ENCODE measurements around the gene OR7A5. TPM values are rescaled to one million over a fixed set of nuclear protein-coding genes. Genes with fewer than 3 reads are reported as not detected.
"Not testable (repeated sequence)": the region's sequence is repeated elsewhere in the genome, so short reads cannot be mapped to it uniquely, and the experiment has no call there.

The OR7A5 gene
- total RNA-seq, 1 experiment from 2014 or later, result not detected

DNA sequence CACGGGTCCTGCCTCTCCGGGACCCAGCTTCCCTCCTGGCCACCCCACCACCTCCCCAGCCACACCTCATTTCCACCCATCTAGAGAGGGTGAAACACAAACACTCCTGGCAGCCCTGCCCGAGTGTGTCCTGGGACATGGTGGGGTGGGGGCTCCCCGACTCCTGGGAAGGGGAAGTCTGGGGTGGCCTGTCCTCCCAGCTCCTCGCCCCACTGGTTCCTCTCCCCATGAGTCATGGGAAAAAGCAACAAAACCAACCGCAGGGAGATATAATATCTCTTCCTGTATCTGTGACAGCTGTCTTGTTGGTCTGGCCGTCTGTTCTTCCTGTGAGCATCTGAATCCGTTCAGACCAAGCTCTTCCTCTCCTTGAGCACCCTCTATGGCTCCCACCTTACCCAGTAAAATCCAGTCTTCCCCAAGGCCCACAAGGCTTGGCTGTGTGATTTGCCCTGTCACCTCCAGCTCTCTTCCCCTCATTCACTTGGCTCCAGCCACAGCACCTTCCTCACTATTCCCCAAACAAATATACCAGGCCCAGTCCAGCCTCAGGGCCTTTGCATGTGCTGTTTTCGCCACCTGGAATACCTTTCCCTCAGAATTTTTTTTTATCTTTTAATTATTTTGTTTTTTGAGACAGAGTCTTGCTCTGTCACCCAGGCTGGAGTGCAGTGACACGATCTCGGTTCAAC, 49.7 kb downstream of the OR7A5 start:
- peak; percentile 76 for DNase-seq (ENCODE audit: low spot score)

DNA sequence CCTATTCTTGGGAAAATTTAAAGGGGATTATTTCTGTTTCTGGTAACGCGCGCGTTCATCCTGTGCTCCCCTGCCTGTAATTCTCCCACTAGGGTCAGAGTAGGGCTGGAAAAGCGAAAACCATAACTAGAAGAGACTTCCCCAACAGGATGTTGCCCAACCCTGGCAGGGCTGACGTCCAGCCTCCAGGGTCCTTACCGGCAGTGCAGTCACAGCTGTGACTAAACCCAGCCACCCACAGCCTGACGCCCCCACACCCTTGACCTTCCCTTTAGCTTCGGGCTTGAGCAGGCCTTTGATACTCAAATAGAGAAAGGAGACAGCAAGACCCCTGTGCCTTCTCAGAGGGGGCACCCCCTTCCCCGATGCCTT, 50.3 kb downstream of the OR7A5 start:
- DNase-seq (ENCODE audit: low spot score), result peak; percentile 80

DNA sequence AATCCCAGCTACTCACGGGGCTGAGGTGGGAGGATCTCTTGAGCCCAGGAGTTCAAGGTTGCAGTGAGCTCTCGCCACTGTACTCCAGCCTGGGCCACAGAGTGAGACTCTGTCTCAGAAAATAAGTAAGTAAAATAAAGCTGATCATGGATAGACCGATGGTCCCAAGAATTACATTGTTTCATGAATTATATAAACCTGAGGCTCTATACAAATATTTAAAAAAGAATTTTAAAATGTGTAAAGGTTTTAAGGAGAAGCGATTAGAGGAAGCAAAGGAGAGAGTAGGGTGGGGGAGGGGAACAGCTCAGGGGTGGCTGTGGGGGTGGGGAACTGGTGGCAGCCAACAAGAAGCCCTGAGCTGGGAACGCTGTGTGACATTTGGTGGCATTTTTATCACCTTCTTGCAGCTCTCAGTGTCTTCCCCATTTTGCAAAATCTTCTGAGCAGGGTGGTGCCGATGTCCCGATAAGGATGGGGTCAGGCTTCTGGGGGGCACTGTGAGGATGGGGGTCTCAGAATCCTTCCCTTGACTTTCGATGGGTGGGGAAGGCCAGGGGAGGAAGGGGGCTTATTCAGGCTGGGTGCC, 51.5 kb downstream of the OR7A5 start:
- not testable (repeated sequence) for DNase-seq (ENCODE audit: low spot score)

DNA sequence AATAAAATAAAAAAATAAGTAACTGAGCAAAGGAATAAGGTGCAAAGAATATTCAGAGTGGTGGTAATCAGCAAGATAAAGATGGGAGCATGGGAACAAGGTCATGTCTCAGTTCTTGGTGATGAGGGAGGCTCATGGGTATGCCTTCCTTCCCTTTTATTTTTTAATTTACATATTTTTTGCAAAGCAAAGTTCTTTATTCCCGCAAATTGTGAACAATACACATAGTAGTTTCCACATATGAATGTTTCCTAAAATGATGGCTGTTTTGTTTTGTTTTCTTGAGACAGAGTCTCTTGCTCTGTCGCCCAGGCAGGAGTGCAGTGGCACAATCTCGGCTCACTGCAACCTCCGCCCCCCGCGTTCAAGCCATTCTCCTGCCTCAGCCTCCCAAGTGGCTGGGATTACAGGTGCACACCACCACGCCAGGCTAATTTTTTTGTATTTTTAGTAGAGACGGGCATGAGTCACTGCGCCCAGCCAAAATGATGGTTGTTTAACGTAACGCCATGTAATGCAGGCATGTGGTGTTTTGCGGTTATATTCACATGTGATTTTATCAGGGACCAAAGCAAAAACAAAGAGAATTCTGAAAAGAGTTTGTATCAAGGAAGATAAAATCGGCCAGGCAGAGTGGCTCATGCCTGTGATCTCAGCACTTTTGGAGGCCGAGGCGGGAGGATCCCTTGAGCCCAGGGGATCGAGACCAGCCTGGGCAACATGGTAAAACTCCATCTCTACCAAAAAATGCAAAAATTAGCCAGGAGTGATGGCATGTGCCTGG, 52.2 kb downstream of the OR7A5 start:
- peak; percentile 76 for DNase-seq (ENCODE audit: low spot score)

DNA sequence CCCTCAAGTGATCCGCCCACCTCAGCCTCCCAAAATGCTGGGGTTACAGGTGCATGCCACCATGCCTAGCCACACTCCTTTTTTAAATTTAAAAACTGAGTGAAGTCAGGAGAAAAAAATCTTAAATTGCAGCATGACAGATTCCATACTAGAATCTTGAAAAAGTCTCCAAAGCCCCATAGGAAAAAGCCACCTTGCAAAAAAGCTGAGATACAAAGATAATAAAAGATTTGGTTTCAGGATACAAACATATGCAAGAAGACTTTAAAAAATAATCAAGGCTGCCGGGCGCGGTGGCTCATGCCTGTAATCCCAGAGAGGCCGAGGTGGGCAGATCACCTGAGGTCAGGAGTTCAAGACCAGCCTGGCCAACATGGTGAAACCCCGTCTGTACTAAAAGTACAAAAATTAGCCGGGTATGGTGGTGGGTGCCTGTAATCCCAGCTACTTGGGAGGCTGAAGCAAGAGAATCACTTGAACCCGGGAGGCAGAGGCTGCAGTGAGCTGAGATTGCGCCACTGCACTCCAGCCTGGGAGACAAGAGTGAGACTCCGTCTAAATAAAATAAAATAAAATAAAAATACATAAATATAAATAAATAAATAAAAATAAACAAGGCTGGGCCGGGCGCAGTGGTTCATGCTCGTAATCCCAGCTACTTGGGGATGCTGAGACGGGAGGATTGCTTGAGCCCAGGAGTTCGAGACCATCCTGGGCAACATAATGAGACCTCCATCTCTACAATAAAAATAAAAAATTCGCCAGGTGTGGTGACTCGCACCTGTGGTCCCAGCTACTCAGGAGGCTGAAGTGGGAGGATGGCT, 53.1 kb downstream of the OR7A5 start:
- DNase-seq (ENCODE audit: low spot score), result not testable (repeated sequence)

DNA sequence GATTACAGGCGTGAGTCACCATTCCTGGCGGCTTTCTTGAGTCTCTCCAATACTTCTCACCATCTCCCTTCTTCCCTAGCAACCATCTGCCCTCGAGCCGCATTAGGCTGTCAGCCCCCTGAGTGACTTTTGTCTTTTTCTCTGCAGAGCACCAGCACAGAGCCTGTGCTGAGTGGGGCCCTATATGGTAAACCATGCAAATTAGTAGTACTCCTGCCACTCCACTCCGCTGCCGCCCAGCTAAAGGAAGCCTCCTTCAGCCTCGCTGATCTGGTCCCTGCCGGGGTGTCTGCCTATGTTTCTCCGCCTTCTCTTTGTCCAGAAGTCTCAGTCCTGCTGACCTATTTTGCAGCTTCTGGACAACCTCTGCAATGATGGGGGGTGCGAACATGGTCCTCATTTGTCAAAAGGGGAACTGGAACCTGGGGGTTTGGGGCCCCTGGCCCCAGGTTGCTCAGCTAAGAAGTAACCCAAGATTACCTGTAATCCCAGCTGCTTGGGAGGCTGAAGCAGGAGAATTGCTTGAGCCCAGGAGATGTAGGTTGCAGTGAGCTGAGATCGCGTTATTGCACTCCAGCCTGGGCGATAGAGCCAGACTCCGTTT, 54.3 kb downstream of the OR7A5 start:
- not testable (repeated sequence) for DNase-seq (ENCODE audit: low spot score)

DNA sequence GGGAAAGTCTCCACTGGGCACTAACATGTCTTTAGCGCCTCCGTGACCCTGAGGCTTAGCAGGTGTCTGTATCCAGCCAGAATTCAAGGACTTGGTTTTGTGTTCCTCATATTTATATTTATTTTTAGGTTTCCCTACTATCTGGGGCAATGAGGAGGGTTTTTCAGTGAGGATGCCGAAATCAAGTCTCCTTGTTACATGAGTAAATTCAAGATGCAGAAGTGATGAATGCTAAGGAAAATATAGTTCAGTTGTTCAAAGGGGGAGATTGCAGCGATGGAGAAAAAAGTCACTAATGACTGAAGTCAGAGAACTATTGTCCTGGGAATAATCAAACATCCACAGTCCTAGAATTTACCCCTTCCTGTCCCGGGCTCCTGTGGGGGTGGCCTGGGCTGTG, 55.8 kb downstream of the OR7A5 start:
- DNase-seq (ENCODE audit: low spot score), result no peak

DNA sequence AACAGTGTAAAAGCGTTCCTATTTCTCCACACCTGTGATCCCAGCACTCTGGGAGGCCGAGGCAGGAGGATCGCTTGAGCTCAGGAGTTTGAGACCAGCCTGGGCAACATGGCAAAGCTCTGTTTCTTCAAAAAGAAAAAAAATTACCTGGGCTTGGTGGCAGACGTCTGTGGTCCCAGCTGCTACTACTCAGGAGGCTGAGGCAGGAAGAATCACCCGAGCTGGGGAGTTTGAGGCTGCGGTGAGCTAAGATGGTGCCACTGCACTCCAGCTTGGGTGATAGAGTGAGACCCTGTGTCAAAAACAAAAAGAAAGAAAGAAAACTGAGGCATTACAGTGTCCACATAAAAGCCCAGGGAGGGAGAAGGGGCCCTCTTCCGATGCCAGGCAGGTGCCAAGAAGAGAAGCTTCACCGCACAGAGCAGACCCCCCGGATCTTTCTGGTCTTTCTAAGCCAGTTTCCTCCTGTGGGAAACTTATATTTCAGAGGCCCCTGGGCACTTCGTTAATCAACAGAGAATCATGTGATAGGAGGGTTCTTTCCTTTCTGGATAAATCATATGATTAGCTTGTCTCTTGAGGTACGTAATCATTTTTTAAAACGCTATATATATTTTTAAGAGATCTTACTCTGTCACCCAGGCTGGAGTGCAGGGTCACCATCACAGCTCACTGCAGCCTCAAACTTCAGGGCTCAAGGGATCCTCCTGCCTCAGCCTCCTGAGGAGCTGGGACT, 56.7 kb downstream of the OR7A5 start, which contains the start of gene ADGRE2:
ADGRE2 (minus strand) TSS at position 451 of the 736 bp plus-strand sequence. CDS start 1,804 bp downstream, outside the sequence.
- DNase-seq (ENCODE audit: low spot score), result not testable (repeated sequence)

DNA sequence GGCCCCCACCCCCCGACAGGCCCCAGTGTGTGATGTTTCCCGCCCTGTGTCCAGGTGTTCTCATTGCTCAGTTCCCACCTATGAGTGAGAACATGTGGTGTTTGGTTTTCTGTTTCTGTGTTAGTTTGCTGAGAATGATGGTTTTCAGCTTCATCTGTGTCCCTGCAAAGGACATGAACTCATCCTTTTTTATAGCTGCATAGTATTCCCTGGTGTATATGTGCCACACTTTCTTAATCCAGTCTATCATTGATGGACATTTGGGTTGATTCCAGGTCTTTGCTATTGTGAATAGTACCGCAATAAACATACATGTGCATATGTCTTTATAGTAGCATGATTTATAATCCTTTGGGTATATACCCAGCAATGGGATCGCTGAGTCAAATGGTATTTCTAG, 57.3 kb downstream of the OR7A5 start:
- not testable (repeated sequence) for DNase-seq (ENCODE audit: low spot score)

Other genes with a start within 250 kb of the OR7A5 start
- gene ADGRE3, start 160.3 kb downstream of the OR7A5 start, total RNA-seq (2014; rRNA removed; shearing (Covaris generic)), result not detected in 2 replicates
- gene ZNF333, start 145.1 kb downstream of the OR7A5 start, total RNA-seq (2014; rRNA removed; shearing (Covaris generic)), result 1.9 and 8.5 TPM in 2 replicates
- gene ADGRE2, start 56.6 kb downstream of the OR7A5 start, total RNA-seq (2014; rRNA removed; shearing (Covaris generic)), result 0.12 and 0.76 TPM in 2 replicates
- not detected in 2 replicates for gene OR7C1, start within 50 bp of the OR7A5 start, total RNA-seq (2014; rRNA removed; shearing (Covaris generic))
- not detected in 2 replicates for gene OR7A10, start 13.7 kb upstream of the OR7A5 start, total RNA-seq (2014; rRNA removed; shearing (Covaris generic))
- not detected in 2 replicates for gene OR7A17, start 50.9 kb upstream of the OR7A5 start, total RNA-seq (2014; rRNA removed; shearing (Covaris generic))
- gene OR7C2, start 106.3 kb upstream of the OR7A5 start, total RNA-seq (2014; rRNA removed; shearing (Covaris generic)), result not detected in 2 replicates
- 0.06 TPM in 1 of 2 replicates, not detected in the other for gene SLC1A6, start 144.7 kb upstream of the OR7A5 start, total RNA-seq (2014; rRNA removed; shearing (Covaris generic))
- gene CASP14, start 214.3 kb upstream of the OR7A5 start, total RNA-seq (2014; rRNA removed; shearing (Covaris generic)), result not detected in 2 replicates
- not detected in 2 replicates for gene OR1I1, start 247.0 kb upstream of the OR7A5 start, total RNA-seq (2014; rRNA removed; shearing (Covaris generic))

Data from H4 (cell line).